ENCODE measurements around the gene NKX3-2. TPM values are rescaled to one million over a fixed set of nuclear protein-coding genes. Genes with fewer than 3 reads are reported as not detected.
A peak's percentile ranks its signal among the peaks of the same experiment; 100 is the strongest.

NKX3-2 gene
- total RNA-seq (2021) = 2.4 and 3.1 TPM in 2 replicates
- Bru-seq, nascent RNA = percentile 34 among the genes with signal in this experiment
- percentile 43 among the genes with signal in this experiment for BruChase-seq, experiment 1, labeled RNA remaining after a 2-hour chase
- percentile 36 among the genes with signal in this experiment for BruChase-seq, experiment 2, labeled RNA remaining after a 6-hour chase
- long read RNA-seq, partial matches to known transcripts = 0 of 3 reads
- long read RNA-seq, other reads (novel, unspliced or antisense) = 0 of 3 reads

GRCh38 chr4:13543839-13544605 lies at the start of gene NKX3-2:
TSS of gene NKX3-2 (minus strand) at chr4:13544508. CDS start at chr4:13544414, 94 bp downstream.
- DNase-seq (ENCODE audit: low spot score) = peak; percentile 16
- peak within 1 kb of the TSS; percentile 80 for H3K27ac ChIP-seq (ENCODE audit: low read depth, low read length, poor library complexity, severe bottlenecking)
- H3K27me3 ChIP-seq (replicated peaks; ENCODE audit: insufficient read depth, low read depth, low read length, poor library complexity) = no peaks in the 10 kb centered on the region
- POLR2A ChIA-PET (ENCODE audit: low non-redundant PET) = no interaction called here
- H3K4me1 ChIP-seq (ENCODE audit: insufficient read depth, low read length, poor library complexity, severe bottlenecking) = peaks cover 5% of the 10 kb centered on the region
- intact Hi-C loops (cut with micrococcal nuclease; ENCODE audit: unreplicated experiment) = loop anchor here (2.0 kb wide), 1 partner anchor 61 kb away; no protein-coding TSS in a partner anchor
- H3K9me3 ChIP-seq (ENCODE audit: low read depth, low read length, poor library complexity, severe bottlenecking) = no peaks in the 10 kb centered on the region
- H3K36me3 ChIP-seq (ENCODE audit: insufficient read depth, low read length, poor library complexity, severe bottlenecking) = no peaks in the 10 kb centered on the region
- no TSS peak for BruUV-seq (replicated peaks)
- peak within 1 kb of the TSS; percentile 70 for H3K4me3 ChIP-seq (ENCODE audit: low read depth, low read length, poor library complexity, severe bottlenecking)
- CTCF ChIA-PET = no interaction called here
- TF ChIP-seq EZH2 (IDR thresholded peaks at IDR 0.05; ENCODE audit: borderline replicate concordance, low read depth, low read length, poor library complexity, severe bottlenecking) = no peak
- TF ChIP-seq CTCF (conservative IDR thresholded peaks at IDR 0.05; ENCODE audit: low read depth, low read length) = no peak

GRCh38 chr4:13592220-13592619 lies 47.9 kb upstream of the NKX3-2 start:
- CTCF ChIA-PET = no interaction called here
- intact Hi-C loops (cut with micrococcal nuclease; ENCODE audit: unreplicated experiment) = no loop called here

GRCh38 chr4:13590766-13591165 lies 46.5 kb upstream of the NKX3-2 start:
- no peaks in the 10 kb centered on the region for H3K9me3 ChIP-seq (ENCODE audit: low read depth, low read length, poor library complexity, severe bottlenecking)
- BruUV-seq (replicated peaks) = no TSS peak
- TF ChIP-seq CTCF (conservative IDR thresholded peaks at IDR 0.05; ENCODE audit: low read depth, low read length) (no peak), EZH2 (IDR thresholded peaks at IDR 0.05; ENCODE audit: borderline replicate concordance, low read depth, low read length, poor library complexity, severe bottlenecking) (no peak)
- intact Hi-C loops (cut with micrococcal nuclease; ENCODE audit: unreplicated experiment) = no loop called here
- POLR2A ChIA-PET (ENCODE audit: low non-redundant PET) = no interaction called here
- no peaks in the 10 kb centered on the region for H3K4me1 ChIP-seq (ENCODE audit: insufficient read depth, low read length, poor library complexity, severe bottlenecking)
- CTCF ChIA-PET = no interaction called here
- H3K4me3 ChIP-seq (ENCODE audit: low read depth, low read length, poor library complexity, severe bottlenecking) = no peak overlapping the region
- no peak overlapping the region for H3K27ac ChIP-seq (ENCODE audit: low read depth, low read length, poor library complexity, severe bottlenecking)
- H3K36me3 ChIP-seq (ENCODE audit: insufficient read depth, low read length, poor library complexity, severe bottlenecking) = peaks cover 27% of the 10 kb centered on the region
- DNase-seq (ENCODE audit: low spot score) = no peak
- no peaks in the 10 kb centered on the region for H3K27me3 ChIP-seq (replicated peaks; ENCODE audit: insufficient read depth, low read depth, low read length, poor library complexity)

More at GRCh38 chr4:13592220-13592619, 47.9 kb upstream of the NKX3-2 start:
- Histone ChIP-seq H3K4me1 (ENCODE audit: insufficient read depth, low read length, poor library complexity, severe bottlenecking) (no peaks in the 10 kb centered on the region), H3K27ac (ENCODE audit: low read depth, low read length, poor library complexity, severe bottlenecking) (no peak overlapping the region), H3K9me3 (ENCODE audit: low read depth, low read length, poor library complexity, severe bottlenecking) (no peaks in the 10 kb centered on the region), H3K27me3 (replicated peaks; ENCODE audit: insufficient read depth, low read depth, low read length, poor library complexity) (no peaks in the 10 kb centered on the region), H3K36me3 (ENCODE audit: insufficient read depth, low read length, poor library complexity, severe bottlenecking) (peaks cover 21% of the 10 kb centered on the region), H3K4me3 (ENCODE audit: low read depth, low read length, poor library complexity, severe bottlenecking) (no peak overlapping the region)
- POLR2A ChIA-PET (ENCODE audit: low non-redundant PET) = no interaction called here
- BruUV-seq (replicated peaks) = no TSS peak
- DNase-seq (ENCODE audit: low spot score) = no peak
- no peak for TF ChIP-seq CTCF (conservative IDR thresholded peaks at IDR 0.05; ENCODE audit: low read depth, low read length)
- TF ChIP-seq EZH2 (IDR thresholded peaks at IDR 0.05; ENCODE audit: borderline replicate concordance, low read depth, low read length, poor library complexity, severe bottlenecking) = no peak

Measured in A673 (cell line).